B cell (primary cell): ENCODE results near the gene GNG2.

Experiments
- EZH2 ChIP-seq: IDR thresholded peaks from 2 replicates; pipeline ENCODE4 v1.6.1; 2012; ENCODE audit warnings: borderline replicate concordance, low read depth, mild to moderate bottlenecking, moderate library complexity, low read length; ENCODE audit not compliant: insufficient read depth, poor library complexity, severe bottlenecking
- TF ChIP-seq, protein P1 (sequence below): fragments of 200-600 bp; IDR thresholded peaks from one replicate; pipeline ENCODE4 v1.8.0; 2022; ENCODE audit warnings: antibody characterized with exemption, mild to moderate bottlenecking

DNA sequence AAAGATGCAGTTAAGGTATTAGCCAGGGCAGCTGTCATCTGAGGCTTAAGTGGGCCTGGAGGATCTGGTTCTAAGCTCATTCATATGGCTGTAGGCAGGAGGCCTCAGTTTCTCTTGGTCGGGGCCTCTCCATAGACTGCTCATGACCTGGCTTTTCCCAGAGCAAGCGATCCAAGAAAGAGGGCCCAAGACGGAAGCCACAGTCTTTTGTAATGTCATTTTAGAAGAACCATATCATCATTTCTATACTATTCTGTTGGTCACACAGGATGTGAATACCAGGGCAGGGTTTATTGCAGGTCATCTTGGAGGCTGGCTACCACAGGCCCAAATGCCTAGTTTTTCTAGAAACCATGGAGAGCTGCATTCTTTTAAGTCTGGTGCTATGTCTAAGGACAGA is 47.7 kb downstream of the GNG2 start:
- TF ChIP-seq, protein P1, sequence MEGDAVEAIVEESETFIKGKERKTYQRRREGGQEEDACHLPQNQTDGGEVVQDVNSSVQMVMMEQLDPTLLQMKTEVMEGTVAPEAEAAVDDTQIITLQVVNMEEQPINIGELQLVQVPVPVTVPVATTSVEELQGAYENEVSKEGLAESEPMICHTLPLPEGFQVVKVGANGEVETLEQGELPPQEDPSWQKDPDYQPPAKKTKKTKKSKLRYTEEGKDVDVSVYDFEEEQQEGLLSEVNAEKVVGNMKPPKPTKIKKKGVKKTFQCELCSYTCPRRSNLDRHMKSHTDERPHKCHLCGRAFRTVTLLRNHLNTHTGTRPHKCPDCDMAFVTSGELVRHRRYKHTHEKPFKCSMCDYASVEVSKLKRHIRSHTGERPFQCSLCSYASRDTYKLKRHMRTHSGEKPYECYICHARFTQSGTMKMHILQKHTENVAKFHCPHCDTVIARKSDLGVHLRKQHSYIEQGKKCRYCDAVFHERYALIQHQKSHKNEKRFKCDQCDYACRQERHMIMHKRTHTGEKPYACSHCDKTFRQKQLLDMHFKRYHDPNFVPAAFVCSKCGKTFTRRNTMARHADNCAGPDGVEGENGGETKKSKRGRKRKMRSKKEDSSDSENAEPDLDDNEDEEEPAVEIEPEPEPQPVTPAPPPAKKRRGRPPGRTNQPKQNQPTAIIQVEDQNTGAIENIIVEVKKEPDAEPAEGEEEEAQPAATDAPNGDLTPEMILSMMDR, result no peak
- no peak for TF ChIP-seq EZH2
